ENCODE data around the gene STX16. TPM values are rescaled to one million over a fixed set of nuclear protein-coding genes. Genes with fewer than 3 reads are reported as not detected.
A peak's percentile ranks its signal among the peaks of the same experiment; 100 is the strongest.

STX16 gene
- polyA plus RNA-seq, 1 experiment, result 39.7 TPM

GRCh38 chr20:58688840-58689239, 37.8 kb downstream of the STX16 start:
- H3K27me3 ChIP-seq (ENCODE audit: control insufficient read depth, insufficient read depth, low read length), result no peaks in the 10 kb centered on the region
- ChIA-PET POLR2A (no interaction called here), CTCF (no interaction called here)
- no peak for TF ChIP-seq CTCF (IDR thresholded peaks at IDR 0.05; ENCODE audit: insufficient read depth, low read depth, low read length)
- DNase-seq (ENCODE audit: low read depth), result no peak
- H3K4me3 ChIP-seq (ENCODE audit: low read depth, low read length), result no peak overlapping the region
- no peaks in the 10 kb centered on the region for H3K36me3 ChIP-seq (ENCODE audit: control insufficient read depth, insufficient read depth, low read length)

GRCh38 chr20:58690396-58691135, 39.5 kb downstream of the STX16 start:
- POLR2A ChIA-PET, result interaction anchor here (0.7 kb wide), 1 partner anchor 211 kb away, joined by 5 read pairs; no protein-coding TSS in a partner anchor
- CTCF ChIA-PET, result interaction anchor here (1.4 to 1.9 kb wide), 2 partner anchors 209 to 453 kb away, joined by 4 to 12 read pairs; no protein-coding TSS in a partner anchor
- Histone ChIP-seq H3K36me3 (ENCODE audit: control insufficient read depth, insufficient read depth, low read length) (no peaks in the 10 kb centered on the region), H3K4me3 (ENCODE audit: low read depth, low read length) (no peak overlapping the region), H3K27me3 (ENCODE audit: control insufficient read depth, insufficient read depth, low read length) (no peaks in the 10 kb centered on the region)
- no peak for TF ChIP-seq CTCF (IDR thresholded peaks at IDR 0.05; ENCODE audit: insufficient read depth, low read depth, low read length)
- DNase-seq (ENCODE audit: low read depth), result no peak

- no peak for DNase-seq (ENCODE audit: low read depth)
- Histone ChIP-seq H3K36me3 (ENCODE audit: control insufficient read depth, insufficient read depth, low read length) (peaks cover 9% of the 10 kb centered on the region), H3K4me3 (ENCODE audit: low read depth, low read length) (no peak overlapping the region), H3K27me3 (ENCODE audit: control insufficient read depth, insufficient read depth, low read length) (no peaks in the 10 kb centered on the region)
- no peak for TF ChIP-seq CTCF (IDR thresholded peaks at IDR 0.05; ENCODE audit: insufficient read depth, low read depth, low read length)
- POLR2A ChIA-PET, result no interaction called here
- CTCF ChIA-PET, result interaction anchor here (0.8 to 1.9 kb wide), 2 partner anchors 148 to 211 kb away, joined by 3 to 12 read pairs; no protein-coding TSS in a partner anchor
Observed at GRCh38 chr20:58691773-58692578, 40.9 kb downstream of the STX16 start.

GRCh38 chr20:58692579-58693225, 41.6 kb downstream of the STX16 start, which contains the start of gene NPEPL1:
TSS of gene NPEPL1 (plus strand) at chr20:58692800. CDS start at chr20:58692901, 101 bp downstream.
- no peak for DNase-seq (ENCODE audit: low read depth)
- Histone ChIP-seq H3K36me3 (ENCODE audit: control insufficient read depth, insufficient read depth, low read length) (peaks cover 14% of the 10 kb centered on the region), H3K27me3 (ENCODE audit: control insufficient read depth, insufficient read depth, low read length) (no peaks in the 10 kb centered on the region), H3K4me3 (ENCODE audit: low read depth, low read length) (peak within 1 kb of the TSS; percentile 41)
- CTCF ChIA-PET, result interaction anchor here (0.5 to 0.8 kb wide), 4 partner anchors 10 to 1321 kb away, joined by 3 read pairs; no protein-coding TSS in a partner anchor
- no peak for TF ChIP-seq CTCF (IDR thresholded peaks at IDR 0.05; ENCODE audit: insufficient read depth, low read depth, low read length)
- POLR2A ChIA-PET, result no interaction called here

All from BJ (cell line).